NCI-H187 treated with DMSO at 0.1 percent for 48 hours (cell line): ENCODE data around the gene CELF2.

Source experiments
- DNase-seq: peaks from one replicate; lab custom pipeline; 2025; lab: John Stamatoyannopoulos, UW

Gene CELF2

DNA sequence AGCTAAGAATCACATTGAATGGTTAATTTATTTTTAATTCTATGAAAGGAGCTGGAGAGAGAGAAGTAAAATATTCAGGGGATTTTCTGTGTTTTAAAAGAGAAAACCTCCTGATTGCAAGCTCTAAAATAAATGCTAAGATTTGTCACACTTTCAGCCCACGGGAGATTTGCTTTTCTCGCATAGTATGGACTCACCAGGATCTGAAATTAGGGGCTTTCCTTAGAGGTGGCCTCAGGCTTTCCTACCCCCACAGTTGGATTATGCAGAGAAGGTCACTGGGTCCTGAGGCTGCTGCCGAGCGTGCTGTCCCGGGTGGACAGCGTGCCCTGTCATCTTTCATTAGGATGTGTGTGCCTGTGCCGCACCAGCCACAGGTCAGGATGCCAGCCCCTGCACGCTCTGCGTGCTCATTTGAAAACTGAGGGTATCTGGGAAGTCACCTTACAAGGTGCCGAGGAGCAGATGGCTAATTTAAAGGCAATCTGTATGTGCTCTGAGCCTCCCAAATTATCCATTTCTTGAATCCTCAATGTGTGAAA lies 258.8 kb downstream of the CELF2 start:
- no peak for DNase-seq

DNA sequence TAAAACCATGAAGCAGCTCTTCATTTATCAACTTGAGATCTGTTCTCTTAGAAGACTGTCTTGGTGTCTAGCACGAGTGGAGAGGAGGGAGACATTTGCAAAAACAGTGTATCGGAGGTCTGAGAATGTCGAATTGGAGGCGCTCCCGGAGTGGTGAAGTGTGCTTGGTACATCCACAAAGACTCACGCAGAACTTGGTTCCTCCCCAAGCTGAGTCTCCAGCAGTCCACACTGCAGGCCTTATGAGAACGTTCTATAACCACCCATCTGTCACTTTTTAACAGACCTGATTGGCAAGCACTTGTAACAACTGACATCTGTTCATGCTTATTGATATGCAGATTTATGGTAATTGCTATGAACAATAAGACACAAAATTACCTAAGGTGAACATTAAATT lies 261.6 kb downstream of the CELF2 start:
- DNase-seq: no peak

DNA sequence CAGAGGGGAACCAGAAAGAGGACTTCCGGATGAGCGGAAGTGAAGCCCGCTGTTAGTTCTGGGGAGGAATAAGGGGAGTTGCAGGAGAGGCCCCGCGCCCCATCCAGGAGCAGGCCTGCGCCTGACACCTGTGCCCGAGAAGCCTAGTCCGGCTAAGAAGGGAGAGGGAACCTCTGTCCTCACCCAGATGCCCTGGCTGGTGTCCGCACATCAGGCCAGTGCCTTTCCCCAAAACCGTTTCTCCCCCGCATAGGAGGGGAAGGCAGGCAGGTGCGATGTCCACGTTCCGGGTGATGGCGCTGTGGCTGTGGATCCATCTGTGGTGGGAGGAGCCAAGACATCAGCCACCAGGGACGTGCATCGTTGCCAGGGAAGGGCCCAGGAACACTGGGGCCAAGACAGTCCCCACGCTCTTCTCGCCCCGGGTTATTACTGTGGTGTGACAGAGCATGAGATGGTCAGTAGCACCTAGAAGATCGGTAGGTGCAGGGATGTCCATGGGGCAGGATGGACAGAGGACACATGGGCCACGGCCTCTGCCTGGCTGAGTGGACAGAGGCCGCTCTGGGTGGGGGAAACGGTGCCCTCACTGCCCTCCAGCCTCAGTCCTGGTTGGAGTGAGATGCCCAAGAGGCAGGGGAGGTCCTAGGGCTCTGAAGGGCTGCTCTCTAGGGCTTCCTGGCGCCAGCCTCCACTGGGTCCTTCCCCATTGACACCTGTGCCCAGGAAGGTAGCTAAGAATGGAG lies 262.7 kb downstream of the CELF2 start:
- no peak for DNase-seq

DNA sequence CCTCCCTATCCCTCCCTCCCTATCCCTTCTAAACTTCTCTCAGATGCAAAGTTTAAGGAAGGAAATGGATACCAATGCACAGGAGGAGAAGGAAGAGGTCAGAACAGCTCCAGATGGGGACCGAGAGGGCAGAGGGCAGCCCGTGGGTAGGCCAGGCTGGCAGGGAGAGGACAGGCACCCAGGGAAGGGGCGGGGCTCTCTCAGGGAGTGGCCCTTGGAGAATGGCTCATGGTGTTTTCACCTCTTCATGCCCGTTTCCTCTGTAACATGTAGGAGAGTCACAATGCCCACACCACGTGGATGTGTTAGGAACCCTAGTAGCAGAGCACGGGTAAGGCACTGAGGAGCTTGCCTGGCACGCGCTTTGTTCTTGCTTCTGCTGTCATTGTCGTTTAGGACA lies 264.5 kb downstream of the CELF2 start:
- DNase-seq: no peak

DNA sequence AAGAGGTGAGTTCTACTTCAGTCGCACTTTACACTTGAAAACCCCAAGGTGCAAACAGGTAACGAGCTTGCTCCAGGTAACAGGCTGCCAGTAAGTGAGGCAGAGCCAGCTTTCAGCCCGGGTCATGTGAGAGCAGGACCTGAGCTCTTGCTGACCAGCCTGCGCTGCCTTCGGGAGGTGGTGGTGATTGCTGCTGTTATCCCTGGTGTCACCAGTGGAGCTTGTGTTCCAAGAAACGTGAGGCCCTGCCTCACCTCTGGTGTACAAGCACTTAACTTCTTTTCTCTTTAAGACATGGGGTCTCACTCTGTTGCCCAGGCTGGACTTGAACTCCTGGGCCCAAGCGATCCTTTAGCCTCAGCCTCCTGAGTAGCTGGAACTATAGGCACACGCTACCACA lies 265.0 kb downstream of the CELF2 start:
- no peak for DNase-seq

DNA sequence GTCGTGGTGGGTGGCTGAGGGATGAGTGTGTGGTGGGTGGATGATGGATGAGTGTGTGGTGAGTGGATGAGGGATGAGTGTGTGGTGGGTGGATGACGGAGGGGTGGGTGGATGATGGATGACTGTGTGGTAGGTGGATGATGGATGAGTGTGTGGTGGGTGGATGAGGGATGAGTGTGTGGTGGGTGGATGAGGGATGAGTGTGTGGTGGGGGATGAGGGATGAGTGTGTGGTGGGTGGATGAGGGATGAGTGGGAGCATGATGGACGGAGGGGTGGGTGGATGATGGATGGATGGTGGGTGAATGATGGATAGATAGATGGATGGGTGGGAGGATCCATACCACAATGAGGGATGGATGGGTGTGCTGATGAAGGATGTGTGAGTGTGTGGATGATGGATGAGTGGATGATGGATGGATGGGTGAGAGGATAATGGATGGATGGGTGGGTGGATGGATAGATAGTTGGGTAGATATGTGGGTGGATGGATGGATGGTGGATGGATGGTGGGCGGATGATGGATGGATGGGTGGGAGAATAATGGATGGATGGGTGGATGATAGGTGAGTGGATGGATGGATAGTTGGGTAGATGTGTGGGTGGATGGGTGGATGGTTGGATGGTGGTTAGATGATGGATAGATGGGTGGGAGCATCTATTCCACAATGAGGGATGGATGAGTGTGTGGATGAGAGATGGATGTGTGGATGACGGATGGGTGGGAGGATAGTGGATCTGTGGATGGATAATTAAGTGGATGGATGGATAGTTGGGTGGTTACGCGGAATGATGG lies 266.8 kb downstream of the CELF2 start:
- DNase-seq: no peak

DNA sequence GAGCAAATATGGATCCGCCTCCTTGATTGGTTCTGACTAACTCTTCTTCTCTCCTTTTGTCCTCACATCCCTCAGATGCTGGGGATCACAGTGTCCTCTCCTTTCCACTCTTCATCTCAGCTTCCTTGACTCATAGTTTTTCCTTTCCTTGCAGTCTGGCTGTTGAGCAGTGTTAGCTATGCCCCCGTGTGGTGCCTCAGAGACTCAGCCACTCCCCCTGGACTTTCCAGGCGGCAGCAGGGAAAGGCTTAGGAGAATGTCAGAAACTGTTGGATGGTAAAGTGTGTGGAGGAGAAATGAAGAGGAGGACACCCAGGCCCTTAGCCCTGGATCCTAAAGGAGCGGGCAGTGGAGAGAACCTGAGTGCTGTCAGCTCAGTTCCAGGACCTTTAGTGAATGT lies 267.5 kb downstream of the CELF2 start:
- DNase-seq: no peak

DNA sequence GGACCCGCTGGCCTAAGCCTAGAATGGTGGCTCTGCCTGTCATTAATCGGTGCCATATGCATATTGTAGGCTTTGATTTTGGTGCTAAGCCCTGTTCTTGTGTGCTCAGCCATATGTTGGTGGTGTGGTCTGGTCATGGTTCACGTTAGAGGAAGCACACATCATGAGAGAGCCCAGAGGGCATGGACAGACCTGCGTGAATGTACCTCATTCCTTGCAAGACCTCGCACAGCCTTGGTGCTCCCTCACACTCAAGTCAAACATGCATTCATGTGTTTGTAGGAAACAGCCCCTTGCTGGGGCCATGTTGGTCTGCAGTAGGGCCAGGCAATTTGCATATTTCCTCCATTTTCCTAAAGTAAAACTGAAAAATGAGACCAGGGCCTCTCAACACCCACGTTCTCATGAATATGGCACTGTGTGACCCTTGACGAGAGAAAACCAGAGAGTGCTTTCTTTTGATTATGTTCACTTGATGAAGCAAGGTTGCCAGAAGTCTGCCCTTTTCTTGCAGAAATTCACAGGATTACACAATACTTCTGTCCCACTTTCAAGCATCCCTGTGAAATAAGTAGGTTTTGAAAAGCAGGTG lies 268.7 kb downstream of the CELF2 start:
- no peak for DNase-seq

DNA sequence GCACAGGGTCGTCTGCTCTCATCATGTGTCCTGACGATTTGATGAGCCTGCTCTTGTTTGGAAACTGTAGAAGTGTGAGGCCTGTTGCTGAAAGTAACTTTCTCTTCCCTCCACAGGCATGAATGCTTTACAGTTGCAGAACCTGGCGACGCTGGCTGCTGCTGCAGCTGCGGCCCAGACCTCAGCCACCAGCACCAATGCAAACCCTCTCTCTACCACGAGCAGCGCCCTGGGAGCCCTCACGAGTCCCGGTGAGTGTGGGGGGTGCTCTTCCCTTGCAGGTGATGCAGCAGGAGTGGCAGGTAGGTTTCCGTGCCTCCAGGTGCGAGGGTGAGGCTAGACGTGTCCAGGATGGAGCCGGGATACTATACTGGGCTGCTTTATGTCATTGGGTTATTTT lies 270.6 kb downstream of the CELF2 start:
- no peak for DNase-seq

DNA sequence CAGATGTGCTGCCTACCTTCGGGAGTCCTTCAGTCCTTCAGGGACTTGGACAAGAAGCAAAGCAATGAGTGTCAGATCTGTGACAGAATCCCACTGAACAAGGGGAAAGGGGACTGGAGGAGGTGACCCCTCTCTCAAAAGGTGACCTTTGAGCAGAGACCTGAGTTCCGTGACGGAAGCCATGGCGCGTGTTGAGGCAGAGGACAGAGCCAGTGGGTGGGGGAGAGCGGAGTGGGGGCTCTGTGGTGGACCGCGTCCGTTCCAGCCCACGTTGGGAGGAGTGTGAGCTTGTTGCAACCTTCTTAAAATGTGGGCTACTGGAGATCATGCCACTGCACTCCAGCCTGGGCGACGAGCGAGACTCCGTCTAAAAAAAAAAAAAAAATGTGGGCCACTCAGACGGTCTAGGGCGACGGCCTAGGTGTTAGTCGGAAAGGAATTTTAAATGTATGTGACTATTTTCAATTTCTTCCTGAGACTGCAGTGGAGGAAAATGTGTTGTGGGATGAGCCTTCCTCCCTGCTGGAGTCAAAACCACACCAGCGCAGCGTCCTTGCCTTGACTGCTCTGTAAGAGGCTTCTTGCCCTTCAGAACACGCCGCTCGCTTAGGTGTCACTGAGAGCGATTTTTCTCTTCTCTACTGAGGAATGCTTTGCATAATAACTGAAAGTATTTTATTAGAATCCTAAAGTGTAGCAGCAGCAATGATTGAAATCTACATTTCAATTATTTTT lies 272.7 kb downstream of the CELF2 start:
- DNase-seq: no peak

DNA sequence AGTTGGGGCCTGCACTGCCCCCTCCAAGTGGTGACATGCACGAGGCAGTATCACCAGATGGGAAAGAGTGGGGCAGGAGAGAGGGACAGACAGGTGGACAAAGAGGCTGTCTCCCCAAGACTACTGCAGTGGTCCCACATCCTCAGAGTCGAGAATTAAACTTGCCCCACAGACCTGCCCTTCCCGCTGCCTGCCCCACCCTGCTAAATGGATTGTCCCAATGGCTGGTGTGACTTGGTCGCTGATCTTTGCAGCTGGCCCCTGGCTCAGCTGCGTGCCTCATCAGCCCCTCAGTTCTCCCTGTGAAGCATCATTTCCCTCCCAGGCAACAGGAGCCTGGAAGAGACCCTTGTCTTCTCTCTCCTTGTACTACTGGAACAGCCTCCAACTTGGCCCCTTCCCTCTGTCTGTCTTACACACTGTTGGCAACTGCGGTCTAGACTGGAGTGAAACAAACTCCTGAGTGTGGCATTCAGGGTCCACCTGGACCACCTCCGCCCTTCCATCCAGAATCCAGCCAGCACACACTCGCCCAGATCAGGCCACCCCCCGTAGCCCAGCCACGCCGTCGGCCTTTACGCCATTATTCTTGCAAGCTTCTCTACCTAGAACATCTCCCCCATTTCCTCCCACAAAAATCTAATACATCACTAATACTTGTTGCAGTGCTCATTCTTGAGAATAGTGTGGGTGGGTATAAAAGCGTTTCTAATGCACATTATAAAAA lies 275.1 kb downstream of the CELF2 start:
- DNase-seq: no peak

DNA sequence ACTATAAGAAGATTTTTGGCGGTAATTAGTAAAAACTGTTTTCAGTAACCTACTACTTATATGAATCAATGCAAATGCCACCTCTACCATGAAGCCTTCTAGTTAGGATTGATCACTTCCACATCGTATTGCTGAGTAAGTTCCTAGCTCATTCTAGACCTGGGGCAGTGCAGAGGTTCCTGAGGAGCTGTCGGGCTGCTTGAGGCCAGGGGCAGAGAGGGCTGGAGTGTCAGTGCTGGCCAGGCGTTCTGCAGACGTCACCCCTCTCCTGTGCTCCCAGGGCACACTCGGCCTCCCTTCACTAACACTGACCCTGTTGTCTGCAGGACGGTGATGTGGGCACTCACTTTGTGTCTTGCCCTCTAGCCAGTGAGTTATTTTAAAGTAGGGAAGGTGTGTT lies 275.7 kb downstream of the CELF2 start:
- no peak for DNase-seq

DNA sequence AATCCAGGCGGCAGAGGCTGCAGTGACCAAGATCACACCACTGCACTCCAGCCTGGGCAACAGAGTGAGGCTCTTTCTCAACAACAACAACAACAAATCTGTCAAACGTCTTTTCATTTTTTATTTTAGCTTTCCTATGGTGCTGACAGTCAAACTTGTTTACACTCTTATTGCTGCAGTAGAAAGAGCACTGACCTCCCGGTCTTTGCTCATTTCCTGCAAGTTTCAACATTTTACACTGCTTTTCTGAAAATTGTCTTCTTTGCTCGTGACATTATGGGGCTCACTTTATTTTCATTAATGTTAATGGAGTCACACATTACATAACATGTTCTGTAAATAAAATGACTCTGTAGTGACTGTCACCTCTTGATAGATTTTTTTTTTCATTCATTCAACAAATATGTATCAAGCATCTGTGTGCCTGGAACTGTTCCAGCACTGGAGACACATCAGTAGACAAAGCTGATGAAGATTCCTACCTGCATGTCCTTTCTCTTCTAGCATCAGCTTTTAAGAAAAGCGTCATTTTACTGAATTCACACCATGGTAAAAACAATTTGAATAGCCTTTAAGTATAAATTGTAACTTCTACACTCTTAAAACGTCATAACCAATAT lies 277.3 kb downstream of the CELF2 start:
- no peak for DNase-seq

DNA sequence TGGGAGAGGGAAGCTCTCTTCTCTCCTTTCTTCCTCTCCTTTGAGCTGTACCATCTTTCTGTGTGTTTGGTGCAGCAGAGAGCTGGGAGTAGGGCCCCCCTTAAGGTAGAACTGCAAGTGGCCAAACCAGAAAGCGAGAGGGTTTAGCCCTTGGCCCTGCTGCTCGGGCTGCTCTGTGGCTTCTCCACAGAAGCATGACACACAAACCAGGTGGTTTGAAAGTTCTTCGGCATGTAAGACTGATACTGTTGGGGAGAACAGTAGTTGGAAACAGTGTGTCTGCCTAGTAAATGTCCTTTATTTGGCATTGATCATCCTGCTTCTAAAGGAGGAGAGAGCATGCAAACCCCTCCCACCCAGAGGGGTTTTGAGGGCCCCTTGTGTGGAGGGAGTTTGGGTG lies 277.8 kb downstream of the CELF2 start:
- no peak for DNase-seq

DNA sequence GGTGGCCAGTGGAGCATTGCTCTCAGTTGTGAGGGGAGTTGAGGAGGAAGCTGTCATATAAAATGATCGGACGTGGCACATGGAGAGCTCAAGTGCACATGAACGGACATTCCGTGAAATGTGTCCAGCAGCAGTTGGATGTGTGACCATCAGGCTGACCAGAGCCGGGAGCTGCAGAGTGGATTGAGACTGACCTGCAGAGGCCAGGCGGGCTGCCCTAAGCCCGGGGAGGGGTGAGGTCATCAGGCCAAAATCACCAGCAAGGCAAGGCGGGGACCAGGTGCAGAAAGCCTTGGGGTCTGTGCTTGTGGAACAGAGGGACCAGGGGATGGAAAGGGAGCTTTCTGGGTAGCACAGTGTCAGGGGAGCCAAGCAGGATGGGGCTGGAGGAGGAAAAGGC lies 279.5 kb downstream of the CELF2 start:
- no peak for DNase-seq

DNA sequence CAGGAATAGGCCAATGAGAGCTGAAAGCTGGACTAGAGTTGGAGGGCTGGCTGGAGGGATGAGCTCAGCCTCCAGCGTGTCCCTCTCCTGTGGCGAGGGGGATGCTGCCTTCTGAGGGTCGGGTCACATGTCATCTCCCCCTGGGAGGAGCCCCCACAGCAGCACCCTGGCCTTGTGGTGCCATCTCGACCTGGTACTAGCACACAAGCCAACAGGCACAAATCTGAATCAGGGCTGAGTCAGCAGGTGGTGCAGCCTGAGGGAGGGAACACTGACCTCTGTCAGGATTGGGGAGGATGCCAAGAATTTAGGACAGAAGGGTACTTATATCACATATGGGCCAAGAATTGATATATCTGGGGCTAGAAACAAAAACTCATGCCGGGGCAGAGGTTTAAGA lies 280.4 kb downstream of the CELF2 start:
- no peak for DNase-seq

DNA sequence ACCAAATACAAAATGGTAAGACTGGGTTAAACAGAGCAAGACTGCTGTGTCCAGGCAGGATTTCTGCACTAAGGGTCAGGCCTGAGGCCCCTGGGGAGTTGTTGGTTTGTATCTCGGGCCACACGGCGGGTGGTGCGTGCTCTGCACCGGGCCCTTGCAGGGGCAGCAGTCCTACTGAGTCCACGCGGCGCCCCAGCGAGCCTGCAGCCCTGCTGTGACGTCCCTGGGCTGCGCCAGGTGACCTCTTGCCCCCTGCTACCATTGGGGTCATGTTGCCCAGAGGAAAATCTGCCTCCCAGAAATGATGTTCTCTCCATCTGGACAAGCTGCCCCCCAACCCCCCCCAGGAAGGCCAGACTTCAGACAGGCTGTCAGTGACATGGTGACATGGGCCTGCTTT lies 281.5 kb downstream of the CELF2 start:
- DNase-seq: no peak

DNA sequence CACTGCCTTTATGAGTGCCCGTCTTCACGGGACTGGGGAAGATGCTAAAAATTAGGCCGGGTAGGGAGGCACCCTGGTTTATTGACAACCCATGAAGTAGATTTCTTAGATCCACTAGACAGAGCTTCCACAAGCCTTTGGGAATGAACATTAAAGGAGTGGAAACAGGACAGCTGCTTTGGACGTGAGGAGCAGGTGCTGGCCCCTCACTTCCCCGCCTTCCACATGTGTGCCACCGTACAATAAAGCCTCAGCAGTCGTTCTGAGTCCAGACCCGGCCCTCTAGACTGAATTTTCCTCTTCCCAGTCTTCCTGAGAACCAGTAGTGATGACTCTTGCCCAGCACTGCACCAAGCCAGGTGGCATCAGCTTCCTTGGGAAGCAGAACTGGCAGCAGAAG lies 282.4 kb downstream of the CELF2 start:
- DNase-seq: no peak

DNA sequence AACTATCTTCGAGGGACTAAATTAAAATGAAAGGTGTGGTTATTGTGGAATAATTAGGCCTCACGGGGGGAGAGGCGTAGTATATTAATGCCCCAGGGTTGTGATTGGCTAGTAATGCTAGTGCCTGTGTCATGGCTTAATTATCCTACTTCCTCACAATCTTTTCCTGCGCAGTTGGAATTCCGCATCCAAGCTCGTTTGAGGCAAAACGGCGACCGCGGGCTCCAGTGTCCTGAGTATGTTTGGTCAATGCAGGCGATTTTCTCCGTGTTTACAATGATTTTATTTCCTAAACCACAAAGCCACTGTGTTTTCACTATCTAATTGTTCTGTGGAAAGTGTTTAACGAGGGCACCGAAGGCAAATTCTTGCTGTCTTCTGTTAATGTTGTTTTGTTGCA lies 282.9 kb downstream of the CELF2 start:
- DNase-seq: no peak

DNA sequence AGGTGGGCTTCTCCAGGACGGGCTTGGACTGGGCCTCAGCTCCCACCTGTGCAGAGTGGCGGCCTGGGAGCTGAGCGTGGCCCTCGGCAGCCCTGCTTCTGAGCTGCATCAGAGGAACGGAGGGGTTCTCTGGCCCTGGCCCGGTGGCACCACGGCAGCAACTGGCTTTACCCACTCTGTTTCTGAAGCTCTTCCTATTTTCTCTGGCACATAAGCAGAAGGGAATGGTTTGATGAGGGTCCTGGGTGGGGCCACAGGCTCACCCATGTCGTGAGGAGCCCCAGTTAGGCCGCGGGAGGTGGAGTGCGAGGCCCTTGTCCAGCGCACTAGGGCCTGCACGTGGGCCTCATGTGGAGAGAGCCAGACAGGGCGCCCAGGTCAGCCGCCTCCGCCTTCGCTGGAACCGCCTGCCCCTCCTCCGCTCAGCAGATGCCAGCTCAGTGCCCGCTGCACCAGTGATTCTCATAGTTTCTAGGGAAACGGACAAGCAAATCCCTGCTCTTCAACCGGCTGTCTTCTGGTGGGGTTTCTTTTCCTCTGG lies 284.0 kb downstream of the CELF2 start:
- DNase-seq: no peak

DNA sequence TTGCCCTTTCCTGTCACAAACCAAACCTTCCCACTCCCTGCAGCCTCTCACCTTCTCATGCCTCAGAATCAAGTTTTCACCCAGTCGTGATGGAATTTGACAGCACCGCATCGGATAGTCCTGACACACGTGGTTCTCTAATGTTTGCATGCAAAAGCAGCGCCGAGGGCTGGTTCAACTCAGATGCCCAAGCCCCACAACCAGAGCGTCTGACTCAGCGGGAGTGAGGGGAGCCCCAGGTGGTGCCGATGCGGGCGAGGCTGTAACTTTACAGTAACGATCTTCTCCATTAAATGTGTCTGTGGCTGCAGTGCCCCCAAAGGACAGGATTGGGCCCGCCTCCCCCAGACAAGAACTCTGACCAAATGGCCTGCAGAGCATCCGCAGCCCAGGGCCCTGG lies 284.5 kb downstream of the CELF2 start:
- no peak for DNase-seq
